Smooth muscle cell of the coronary artery (primary cell): ENCODE results near the gene COL13A1. TPM values are rescaled to one million over a fixed set of nuclear protein-coding genes. Genes with fewer than 3 reads are reported as not detected.

ENCODE experiments used
- total RNA-seq: library from RNA; depleted of rRNA; stranded (reverse); fragments of >200 nt; gene quantifications from 2 replicates; pipeline ENCODE4 v1.2.3, GENCODE V29; 2014; ENCODE audit warnings: low replicate concordance

COL13A1 gene
- total RNA-seq, result 4.0 and 34.8 TPM in 2 replicates

DNA sequence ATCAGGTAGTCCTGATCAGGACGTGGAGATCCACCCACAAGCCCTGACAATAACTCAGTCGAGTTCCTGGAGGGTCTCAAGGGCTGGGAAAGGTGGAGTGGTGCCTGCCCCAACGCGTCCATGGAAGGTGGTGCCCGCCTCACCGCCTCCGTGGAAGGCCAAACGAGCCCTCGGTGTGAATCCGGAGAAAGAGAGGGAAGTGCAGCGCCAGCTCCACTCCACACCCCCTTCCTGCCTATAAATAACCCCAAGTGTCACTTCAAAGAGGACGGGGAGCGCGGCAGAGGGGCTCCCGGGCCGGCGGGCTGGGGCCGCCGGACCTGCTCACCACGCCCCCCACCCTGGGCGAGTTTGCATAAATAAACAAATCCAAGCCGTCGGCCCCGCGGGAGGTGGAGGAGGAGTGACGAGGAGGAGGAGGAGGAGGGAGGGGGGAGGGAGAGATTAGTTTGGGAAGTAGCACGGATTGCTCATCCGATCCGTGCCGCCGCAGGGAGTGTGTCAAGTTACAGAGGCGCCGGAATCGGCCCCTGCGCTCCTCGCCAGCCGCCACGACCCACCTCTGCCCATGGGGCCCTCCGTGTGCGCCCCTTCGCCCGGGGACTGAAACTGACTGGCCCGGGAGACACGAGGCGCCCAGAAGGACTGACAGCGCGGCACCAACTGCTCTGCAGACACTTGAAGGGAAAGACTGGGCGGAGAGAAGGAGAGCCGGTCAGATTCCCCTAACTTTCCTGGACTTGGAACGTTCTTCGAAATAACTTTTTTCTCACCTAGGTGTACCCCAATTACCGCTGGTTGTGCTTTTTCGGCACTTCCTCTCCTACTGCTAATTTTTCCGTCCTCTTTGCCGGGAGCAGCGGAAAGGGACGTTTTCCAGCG lies at the start of gene COL13A1:
TSS of gene COL13A1 (plus strand) at position 473 of the 882 bp plus-strand sequence. CDS start 518 bp downstream, outside the sequence.

Other genes with a start within 250 kb of the COL13A1 start
- gene NEUROG3, start 228.5 kb upstream of the COL13A1 start, total RNA-seq, result not detected in 2 replicates
- 0.60 TPM in 1 of 2 replicates, not detected in the other for gene FAM241B, start 171.7 kb upstream of the COL13A1 start, total RNA-seq